GM23248 (cell line): ENCODE results near the gene PPP2R5C. TPM values are rescaled to one million over a fixed set of nuclear protein-coding genes. Genes with fewer than 3 reads are reported as not detected.

Experiments used
- DNase-seq: peaks from one replicate; pipeline ENCODE4 v3.0.0-alpha.2; 2015
- H2AFZ ChIP-seq: fragments of 200-600 bp; sonication (generic); 2 replicates; pipeline ENCODE4 v1.6.1; 2016; ENCODE audit warnings: antibody characterized with exemption
- H3F3A ChIP-seq: fragments of 200-600 bp; sonication (generic); 2 replicates; pipeline ENCODE4 v1.6.1; 2016; ENCODE audit warnings: mild to moderate bottlenecking, antibody characterized with exemption, mixed run types; ENCODE audit not compliant: insufficient read depth
- H3K27ac ChIP-seq: fragments of 200-600 bp; sonication (generic); 2 replicates; pipeline ENCODE4 v1.5.1; 2016; ENCODE audit warnings: mild to moderate bottlenecking
- H3K27me3 ChIP-seq: fragments of 200-600 bp; sonication (generic); replicated peaks from 2 replicates; pipeline ENCODE4 v1.6.1; 2016; ENCODE audit warnings: mild to moderate bottlenecking; ENCODE audit not compliant: insufficient read depth
- H3K36me3 ChIP-seq: fragments of 200-600 bp; sonication (generic); 2 replicates; pipeline ENCODE4 v1.6.1; 2016; ENCODE audit warnings: low read depth, mild to moderate bottlenecking
- H3K4me1 ChIP-seq: fragments of 200-600 bp; sonication (generic); 2 replicates; pipeline ENCODE4 v1.6.1; 2016; ENCODE audit warnings: mild to moderate bottlenecking; ENCODE audit not compliant: insufficient read depth
- H3K4me2 ChIP-seq: fragments of 200-600 bp; sonication (generic); one replicate; pipeline ENCODE4 v1.6.1; 2016; ENCODE audit warnings: mild to moderate bottlenecking; ENCODE audit not compliant: unreplicated experiment
- H3K4me3 ChIP-seq: fragments of 200-600 bp; sonication (generic); 2 replicates; pipeline ENCODE4 v1.5.1; 2016; ENCODE audit warnings: mild to moderate bottlenecking
- H3K79me2 ChIP-seq: fragments of 200-600 bp; sonication (generic); 2 replicates; pipeline ENCODE4 v1.6.1; 2016; ENCODE audit warnings: mild to moderate bottlenecking; ENCODE audit not compliant: insufficient read depth
- H3K9ac ChIP-seq: fragments of 200-600 bp; sonication (generic); 2 replicates; pipeline ENCODE4 v1.6.1; 2016; ENCODE audit warnings: mild to moderate bottlenecking
- H3K9me2 ChIP-seq: fragments of 200-600 bp; sonication (generic); 2 replicates; pipeline ENCODE4 v1.6.1; 2016; ENCODE audit warnings: mixed run types, mild to moderate bottlenecking, moderate library complexity; ENCODE audit not compliant: insufficient read depth
- H3K9me3 ChIP-seq: fragments of 200-600 bp; sonication (generic); one replicate; pipeline ENCODE4 v1.6.1; 2017; ENCODE audit warnings: low read depth
- H4K20me1 ChIP-seq: fragments of 200-600 bp; sonication (generic); 2 replicates; pipeline ENCODE4 v1.6.0; 2016; ENCODE audit not compliant: insufficient read depth
- EZH2 ChIP-seq: fragments of 200-600 bp; sonication (generic); IDR thresholded peaks from 2 replicates; pipeline ENCODE4 v1.6.1; 2018; ENCODE audit warnings: antibody characterized with exemption, mild to moderate bottlenecking; ENCODE audit not compliant: insufficient read depth, poor library complexity, severe bottlenecking
- EZH2phosphoT487 ChIP-seq: fragments of 200-600 bp; sonication (generic); IDR thresholded peaks from 2 replicates; pipeline ENCODE4 v1.6.1; 2018; ENCODE audit warnings: antibody characterized with exemption, moderate library complexity, mild to moderate bottlenecking, low read depth; ENCODE audit not compliant: insufficient read depth
- WGBS, 2 experiments: methylation state at CpG; one replicate each; pipeline ENCODE4 v1.1.6; 2015 to 2017; ENCODE audit warnings: low lambda C conversion rate in 2 of 2, low coverage in 1 of 2; ENCODE audit errors: missing lambda C conversion rate in 2 of 2; 5-methylcytosine and 5-hydroxymethylcytosine counted together
- in situ Hi-C: fragments of 300-500 bp; cut with MboI; formaldehyde crosslinking; loops from 2 replicates; pipeline ENCODE4 v1.15.0; 2020
- polyA plus RNA-seq: library from polyadenylated mRNA; unstranded; fragments of >200 nt; fragmentation: Nextera tagmentation; extraction: Ambion mirVana; gene quantifications from 2 replicates; pipeline ENCODE4 v1.2.1, GENCODE V29; 2016
- total RNA-seq: library from RNA; depleted of rRNA; stranded (reverse); fragments of >200 nt; shearing (Covaris generic); gene quantifications from 2 replicates; pipeline ENCODE4 v1.2.3, GENCODE V29; 2014

PPP2R5C gene
- total and polyA plus RNA-seq, 2 experiments from 2014 or later, result 76.3 to 77.9 TPM

DNA sequence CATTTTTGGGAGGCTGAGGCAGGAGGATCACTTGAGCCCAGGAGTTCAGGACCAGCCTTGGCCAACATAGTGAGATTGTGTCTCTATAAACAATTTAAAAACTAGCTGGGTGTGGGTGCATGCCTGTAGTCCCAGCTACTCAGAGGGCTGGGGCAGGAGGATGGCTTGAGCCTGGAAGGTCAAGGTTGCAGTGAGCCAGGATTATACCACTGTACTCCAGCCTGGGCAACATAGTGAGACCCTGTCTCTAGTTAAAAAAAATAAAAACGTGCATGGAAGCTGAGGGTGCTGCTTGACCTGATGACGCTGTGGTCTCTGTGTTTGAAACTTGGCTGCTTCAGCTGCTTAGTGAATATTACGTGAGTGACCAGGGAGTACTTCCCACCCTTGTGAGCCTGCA, 89.7 kb downstream of the PPP2R5C start:
- 53 to 69% methylated on average over 3 of the region's 3 CpGs for WGBS, 2 experiments
- DNase-seq, result no peak
- H4K20me1 ChIP-seq, result peaks cover 12% of the 10 kb centered on the region; the same call in 1 of the 2 replicates
- no peak for TF ChIP-seq EZH2
- TF ChIP-seq EZH2phosphoT487, result no peak
- no peaks in the 10 kb centered on the region for H3K9me2 ChIP-seq
- no peak overlapping the region for H3K4me3 ChIP-seq
- no peak overlapping the region for H2AFZ ChIP-seq
- no peaks in the 10 kb centered on the region for H3K36me3 ChIP-seq
- H3K79me2 ChIP-seq, result peaks cover 100% of the 10 kb centered on the region
- no peaks in the 10 kb centered on the region for H3F3A ChIP-seq
- no peak overlapping the region for H3K9ac ChIP-seq
- in situ Hi-C loops, result no loop called here
- no peak overlapping the region for H3K4me2 ChIP-seq
- no peaks in the 10 kb centered on the region for H3K27me3 ChIP-seq
- H3K4me1 ChIP-seq, result no peaks in the 10 kb centered on the region
- no peak overlapping the region for H3K27ac ChIP-seq
- H3K9me3 ChIP-seq, result no peaks in the 10 kb centered on the region

DNA sequence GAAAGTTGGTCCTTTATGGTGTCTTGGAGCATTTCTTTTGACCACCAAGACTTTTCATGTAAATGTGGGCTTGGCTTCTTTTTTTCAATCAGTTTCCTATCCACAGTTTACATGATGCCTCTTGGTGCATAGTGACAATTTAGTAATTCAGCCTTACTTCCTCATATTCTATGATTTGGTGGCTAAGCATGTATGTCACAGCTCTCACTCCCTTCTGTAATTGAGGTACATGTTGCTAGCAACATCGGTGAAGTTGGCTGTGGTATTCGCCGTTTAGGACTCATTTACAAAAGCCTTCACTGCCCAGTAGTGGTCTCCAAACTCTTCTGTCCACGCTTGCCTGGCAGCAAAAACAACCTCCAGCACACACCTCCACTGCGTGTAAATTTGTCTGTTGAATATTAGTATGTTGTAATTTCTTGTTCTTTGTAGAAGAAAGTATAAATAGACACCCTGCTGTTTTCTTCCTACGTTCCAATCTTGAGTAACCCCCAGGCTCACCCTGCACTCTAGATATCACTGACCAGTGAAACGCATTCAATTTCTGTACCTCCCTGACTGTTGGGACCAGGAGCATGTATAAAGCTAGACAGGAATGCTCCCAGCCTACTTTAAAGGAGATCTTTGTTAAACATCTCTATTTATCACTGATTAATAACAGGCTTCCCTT, 90.4 kb downstream of the PPP2R5C start:
- H3K9ac ChIP-seq, result no peak overlapping the region
- H3K36me3 ChIP-seq, result no peaks in the 10 kb centered on the region
- TF ChIP-seq EZH2, result no peak
- no peak for TF ChIP-seq EZH2phosphoT487
- H3K27me3 ChIP-seq, result no peaks in the 10 kb centered on the region
- no peaks in the 10 kb centered on the region for H3K9me2 ChIP-seq
- H3K9me3 ChIP-seq, result no peaks in the 10 kb centered on the region
- H3K79me2 ChIP-seq, result peaks cover 100% of the 10 kb centered on the region
- no peak for DNase-seq
- H3K4me1 ChIP-seq, result no peaks in the 10 kb centered on the region
- in situ Hi-C loops, result no loop called here
- H3F3A ChIP-seq, result no peaks in the 10 kb centered on the region
- H3K4me2 ChIP-seq, result no peak overlapping the region
- peaks cover 12% of the 10 kb centered on the region; the same call in 1 of the 2 replicates for H4K20me1 ChIP-seq
- H2AFZ ChIP-seq, result no peak overlapping the region
- no peak overlapping the region for H3K27ac ChIP-seq
- H3K4me3 ChIP-seq, result no peak overlapping the region
- WGBS, 2 experiments, result 92 to 95% methylated on average over 7 of the region's 7 CpGs

DNA sequence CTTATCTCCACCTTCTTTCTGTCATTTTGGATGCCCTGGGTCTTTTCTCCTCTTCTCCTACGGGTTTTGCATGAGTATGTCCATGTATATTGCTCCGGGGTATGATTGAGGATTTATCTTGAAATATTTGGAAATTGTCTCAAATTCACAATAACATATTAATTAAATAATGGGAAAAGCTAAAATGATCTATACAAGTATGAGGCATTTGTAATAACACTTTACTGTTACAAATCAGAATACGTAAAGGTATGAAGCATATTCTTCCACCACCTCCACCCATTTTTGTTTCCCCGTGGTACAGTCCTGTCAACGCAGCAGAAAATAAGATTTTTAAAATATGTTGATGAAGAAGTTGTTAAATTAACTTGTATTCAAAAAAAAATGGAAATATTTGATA, 91.3 kb downstream of the PPP2R5C start:
- Histone ChIP-seq H4K20me1 (peaks cover 12% of the 10 kb centered on the region; the same call in 1 of the 2 replicates), H3K27ac (no peak overlapping the region), H3K9me2 (no peaks in the 10 kb centered on the region), H2AFZ (no peak overlapping the region), H3K4me3 (no peak overlapping the region), H3K9ac (no peak overlapping the region), H3F3A (no peaks in the 10 kb centered on the region), H3K27me3 (no peaks in the 10 kb centered on the region), H3K9me3 (no peaks in the 10 kb centered on the region), H3K79me2 (peaks cover 98% of the 10 kb centered on the region), H3K4me2 (no peak overlapping the region), H3K4me1 (no peaks in the 10 kb centered on the region), H3K36me3 (peaks cover 7% of the 10 kb centered on the region; the same call in 1 of the 2 replicates)
- in situ Hi-C loops, result no loop called here
- 83 to 84% methylated on average over 5 of the region's 5 CpGs for WGBS, 2 experiments
- DNase-seq, result no peak
- no peak for TF ChIP-seq EZH2
- no peak for TF ChIP-seq EZH2phosphoT487

DNA sequence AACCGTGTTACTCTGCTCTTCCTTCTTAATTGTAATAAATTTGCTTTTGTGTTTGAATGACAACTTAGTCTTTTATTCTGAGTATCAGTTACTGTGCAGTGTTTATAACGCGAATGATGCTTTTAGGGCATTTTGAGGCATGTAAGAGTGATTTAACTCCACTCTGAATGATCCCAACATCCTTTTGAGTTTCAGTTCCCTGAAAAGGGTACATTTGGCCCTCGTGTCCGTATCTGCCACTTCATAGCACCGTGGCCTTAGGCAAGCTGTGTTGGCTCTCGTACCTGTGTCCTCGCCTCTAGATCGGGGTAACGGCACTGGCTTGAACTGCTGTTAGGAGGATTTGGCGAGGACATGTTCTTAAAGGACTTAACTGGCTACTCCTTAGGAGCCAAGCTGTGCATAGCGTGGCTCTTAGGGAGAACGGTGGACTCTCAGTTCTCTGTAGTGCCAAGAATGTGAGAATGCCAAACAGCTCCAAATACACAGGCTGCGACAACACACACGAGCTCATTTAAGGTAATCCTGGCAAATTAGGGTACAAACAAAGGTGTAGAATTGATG, 92.0 kb downstream of the PPP2R5C start:
- Histone ChIP-seq H3K4me2 (no peak overlapping the region), H3K36me3 (peaks cover 13% of the 10 kb centered on the region; the same call in 1 of the 2 replicates), H3K4me1 (no peaks in the 10 kb centered on the region), H3K79me2 (peaks cover 95% of the 10 kb centered on the region), H3K27me3 (no peaks in the 10 kb centered on the region), H3K9ac (no peak overlapping the region), H3K9me2 (no peaks in the 10 kb centered on the region), H3K9me3 (no peaks in the 10 kb centered on the region), H3K4me3 (no peak overlapping the region), H3F3A (no peaks in the 10 kb centered on the region), H3K27ac (no peak overlapping the region), H4K20me1 (peaks cover 12% of the 10 kb centered on the region; the same call in 1 of the 2 replicates), H2AFZ (no peak overlapping the region)
- TF ChIP-seq EZH2phosphoT487, result no peak
- no peak for TF ChIP-seq EZH2
- no peak for DNase-seq
- WGBS, 2 experiments, result 93 to 94% methylated on average over 15 of the region's 15 CpGs
- in situ Hi-C loops, result no loop called here
